SU-DHL-6 (cell line): ENCODE results near the gene ACE.

Source experiments
- EZH2phosphoT487 ChIP-seq: fragments of 200-600 bp; sonication (generic), shearing (Covaris generic); conservative IDR thresholded peaks from 2 replicates; pipeline ENCODE4 v1.6.1; 2018; ENCODE audit warnings: mild to moderate bottlenecking, antibody characterized with exemption, low read length, moderate library complexity, mixed read lengths
- TF ChIP-seq, protein P1 (sequence below): fragments of 200-600 bp; sonication (generic); IDR thresholded peaks from one replicate; pipeline ENCODE4 v1.5.1; 2017; ENCODE audit warnings: antibody characterized with exemption, mild to moderate bottlenecking, low read length, moderate library complexity; ENCODE audit not compliant: insufficient read depth, poor library complexity, severe bottlenecking

GRCh38 chr17:63535640-63536039 lies 58.8 kb downstream of the ACE start:
- TF ChIP-seq, protein P1, sequence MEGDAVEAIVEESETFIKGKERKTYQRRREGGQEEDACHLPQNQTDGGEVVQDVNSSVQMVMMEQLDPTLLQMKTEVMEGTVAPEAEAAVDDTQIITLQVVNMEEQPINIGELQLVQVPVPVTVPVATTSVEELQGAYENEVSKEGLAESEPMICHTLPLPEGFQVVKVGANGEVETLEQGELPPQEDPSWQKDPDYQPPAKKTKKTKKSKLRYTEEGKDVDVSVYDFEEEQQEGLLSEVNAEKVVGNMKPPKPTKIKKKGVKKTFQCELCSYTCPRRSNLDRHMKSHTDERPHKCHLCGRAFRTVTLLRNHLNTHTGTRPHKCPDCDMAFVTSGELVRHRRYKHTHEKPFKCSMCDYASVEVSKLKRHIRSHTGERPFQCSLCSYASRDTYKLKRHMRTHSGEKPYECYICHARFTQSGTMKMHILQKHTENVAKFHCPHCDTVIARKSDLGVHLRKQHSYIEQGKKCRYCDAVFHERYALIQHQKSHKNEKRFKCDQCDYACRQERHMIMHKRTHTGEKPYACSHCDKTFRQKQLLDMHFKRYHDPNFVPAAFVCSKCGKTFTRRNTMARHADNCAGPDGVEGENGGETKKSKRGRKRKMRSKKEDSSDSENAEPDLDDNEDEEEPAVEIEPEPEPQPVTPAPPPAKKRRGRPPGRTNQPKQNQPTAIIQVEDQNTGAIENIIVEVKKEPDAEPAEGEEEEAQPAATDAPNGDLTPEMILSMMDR: no peak
- no peak for TF ChIP-seq EZH2phosphoT487
